GM21576 (cell line): ENCODE measurements around the gene ZRANB2.

Source experiments
- ATAC-seq: cut with Tn5 transposase; IDR thresholded peaks from one replicate; pipeline ENCODE4 v1.9.1; 2021; ENCODE audit warnings: mild to moderate bottlenecking, moderate library complexity; ENCODE audit not compliant: unreplicated experiment

The ZRANB2 gene

GRCh38 chr1:71071720-71072119 is 9.1 kb downstream of the ZRANB2 start:
- ATAC-seq, result no peak

- peak; percentile 96 for ATAC-seq
Measured at GRCh38 chr1:71068325-71069240, 12.3 kb downstream of the ZRANB2 start.

- ATAC-seq, result no peak
Measured at GRCh38 chr1:71054791-71055190, 26.0 kb downstream of the ZRANB2 start.

- no peak for ATAC-seq
Measured at GRCh38 chr1:71054281-71054731, 26.5 kb downstream of the ZRANB2 start.

- no peak for ATAC-seq
Measured at GRCh38 chr1:71053758-71054157, 27.1 kb downstream of the ZRANB2 start.

- no peak for ATAC-seq
Measured at GRCh38 chr1:71053146-71053545, 27.7 kb downstream of the ZRANB2 start.

GRCh38 chr1:71049951-71050598 is 30.8 kb downstream of the ZRANB2 start:
- peak; percentile 61 for ATAC-seq

- ATAC-seq, result peak; percentile 41
Measured at GRCh38 chr1:71047635-71048607, 32.9 kb downstream of the ZRANB2 start, which contains the start of gene PTGER3. Gene PTGER3 (minus strand): TSS chr1:71047816. CDS start chr1:71047577, 239 bp downstream.

- peak; percentile 31 for ATAC-seq
Measured at GRCh38 chr1:71046891-71047634, 33.8 kb downstream of the ZRANB2 start.

- no peak for ATAC-seq
Measured at GRCh38 chr1:71045463-71046028, 35.3 kb downstream of the ZRANB2 start.

GRCh38 chr1:71044833-71045232 is 36.0 kb downstream of the ZRANB2 start:
- no peak for ATAC-seq

- no peak for ATAC-seq
Measured at GRCh38 chr1:71043065-71043464, 37.8 kb downstream of the ZRANB2 start.

- no peak for ATAC-seq
Measured at GRCh38 chr1:71041806-71042205, 39.0 kb downstream of the ZRANB2 start.

- ATAC-seq, result no peak
Measured at GRCh38 chr1:71039661-71040262, 41.1 kb downstream of the ZRANB2 start.

GRCh38 chr1:71038942-71039341 is 41.9 kb downstream of the ZRANB2 start:
- ATAC-seq, result no peak

- no peak for ATAC-seq
Measured at GRCh38 chr1:71037829-71038620, 42.8 kb downstream of the ZRANB2 start.

- no peak for ATAC-seq
Measured at GRCh38 chr1:71037066-71037465, 43.8 kb downstream of the ZRANB2 start.

- no peak for ATAC-seq
Measured at GRCh38 chr1:71033136-71033535, 47.7 kb downstream of the ZRANB2 start.

GRCh38 chr1:71031426-71031825 is 49.4 kb downstream of the ZRANB2 start:
- ATAC-seq, result no peak
